ENCODE results near the gene SH3BP5.

SH3BP5 gene

DNA sequence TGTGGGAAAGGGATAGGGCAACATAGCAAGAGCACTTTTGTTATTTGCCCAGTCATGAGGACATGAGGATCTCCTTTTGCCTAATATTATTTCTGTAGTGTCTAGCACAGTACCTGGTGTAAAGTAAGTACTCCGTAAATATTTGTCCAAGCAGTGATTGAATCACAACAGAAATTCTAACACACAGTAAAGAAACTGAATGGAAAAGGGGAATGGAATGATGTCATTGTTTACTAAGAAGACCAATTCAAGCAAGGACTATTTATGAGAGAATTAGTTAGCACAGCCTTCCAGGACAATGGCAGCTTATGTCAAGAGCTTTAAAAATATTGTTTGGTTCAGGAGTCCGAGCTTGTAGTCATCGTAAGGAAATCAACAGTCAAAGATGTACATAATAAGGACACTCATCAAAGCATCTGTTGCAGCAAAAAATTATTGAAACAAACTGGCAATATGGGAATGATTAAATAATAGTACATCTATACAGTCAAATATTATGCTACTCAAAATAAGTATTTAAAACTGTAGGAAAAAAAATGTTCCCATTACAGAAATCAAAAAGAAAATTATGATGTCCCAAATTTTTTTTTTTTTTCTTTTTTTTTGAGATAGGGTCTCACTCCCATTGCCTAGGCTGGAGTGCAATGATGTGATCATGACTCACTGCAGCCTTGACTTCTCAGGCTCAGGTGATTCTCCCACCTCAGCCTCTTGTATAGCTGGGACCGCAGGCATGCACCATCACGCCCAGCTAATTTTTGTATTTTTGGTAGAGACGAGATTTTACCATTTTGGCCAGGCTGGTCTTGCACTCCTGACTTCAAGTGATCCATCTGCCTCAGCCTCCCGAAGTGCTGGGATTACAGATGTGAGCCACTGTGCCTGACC is 108.5 kb downstream of the SH3BP5 start:
- Histone ChIP-seq H3K4me1 (ENCODE audit: insufficient read depth, low read length) (peaks cover 2% of the 10 kb centered on the region), H3K36me3 (ENCODE audit: insufficient read depth, low read length) (peaks cover 52% of the 10 kb centered on the region), H3K27me3 (ENCODE audit: control insufficient read depth in 1 of 2, insufficient read depth in 2 of 2, low read length in 2 of 2) (no peaks in the 10 kb centered on the region), H3K27ac (ENCODE audit: low read depth, low read length) (no peak overlapping the region), H3K9me3 (ENCODE audit: low read length) (no peaks in the 10 kb centered on the region), H3K4me3 (ENCODE audit: low read depth in 1 of 2, low read length in 2 of 2) (no peak overlapping the region), H3K9ac (ENCODE audit: low read length) (no peak overlapping the region)

DNA sequence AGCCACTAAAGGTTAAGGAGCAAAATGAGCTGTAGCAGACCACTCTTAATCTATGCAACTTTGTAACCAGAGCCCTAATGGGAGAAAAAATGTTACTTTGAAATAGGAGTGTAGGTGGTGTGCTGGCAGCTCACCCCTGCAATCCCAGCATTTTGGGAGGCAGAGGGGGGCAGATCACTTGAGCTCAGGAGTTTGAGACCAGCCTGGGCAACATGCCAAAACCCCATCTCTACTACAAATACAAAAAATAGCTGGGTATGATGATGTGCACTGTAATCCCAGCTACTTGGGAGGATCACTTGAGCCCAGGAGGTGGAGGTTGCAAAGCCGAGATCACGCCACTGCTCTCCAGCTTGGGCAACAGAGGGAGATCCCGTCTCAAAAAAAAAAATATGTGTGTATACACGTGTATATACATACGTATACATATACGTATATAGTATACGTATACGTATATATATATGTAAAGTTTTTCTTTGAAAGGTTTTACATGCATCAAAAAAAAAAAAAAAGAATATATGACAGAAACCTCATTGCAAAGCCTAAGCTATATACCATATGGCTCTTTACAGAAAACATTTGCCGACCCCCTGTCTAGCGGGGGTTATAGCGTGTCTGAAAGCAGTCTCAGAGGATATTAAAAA is 110.7 kb downstream of the SH3BP5 start:
- Histone ChIP-seq H3K9me3 (ENCODE audit: low read length) (no peaks in the 10 kb centered on the region), H3K9ac (ENCODE audit: low read length) (no peak overlapping the region), H3K27ac (ENCODE audit: low read depth, low read length) (no peak overlapping the region), H3K36me3 (ENCODE audit: insufficient read depth, low read length) (peaks cover 60% of the 10 kb centered on the region), H3K4me3 (ENCODE audit: low read depth in 1 of 2, low read length in 2 of 2) (no peak overlapping the region), H3K27me3 (ENCODE audit: control insufficient read depth in 1 of 2, insufficient read depth in 2 of 2, low read length in 2 of 2) (no peaks in the 10 kb centered on the region), H3K4me1 (ENCODE audit: insufficient read depth, low read length) (peaks cover 9% of the 10 kb centered on the region)

DNA sequence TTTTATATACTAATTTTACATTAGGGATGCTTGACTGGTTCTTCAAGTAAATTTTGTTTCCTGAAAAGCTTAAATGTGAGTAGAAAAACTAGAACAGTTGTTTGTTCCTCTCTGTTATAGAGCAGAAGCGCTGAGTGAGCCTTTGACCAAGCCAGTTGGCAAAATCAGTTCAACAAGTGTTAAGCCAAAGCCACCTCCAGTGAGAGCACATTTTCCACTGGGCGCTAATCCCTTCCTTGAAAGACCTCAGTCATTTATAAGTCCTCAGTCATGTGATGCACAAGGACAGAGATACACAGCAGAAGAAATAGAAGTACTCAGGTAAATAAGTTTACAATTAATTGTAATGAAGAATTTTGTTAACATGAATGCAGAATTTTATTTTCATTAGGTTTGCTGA is 111.7 kb downstream of the SH3BP5 start:
- H3K27ac ChIP-seq (ENCODE audit: low read depth, low read length) = no peak overlapping the region
- no peaks in the 10 kb centered on the region for H3K27me3 ChIP-seq (ENCODE audit: control insufficient read depth in 1 of 2, insufficient read depth in 2 of 2, low read length in 2 of 2)
- H3K4me3 ChIP-seq (ENCODE audit: low read depth in 1 of 2, low read length in 2 of 2) = no peak overlapping the region
- H3K9me3 ChIP-seq (ENCODE audit: low read length) = no peaks in the 10 kb centered on the region
- no peak overlapping the region for H3K9ac ChIP-seq (ENCODE audit: low read length)
- peaks cover 60% of the 10 kb centered on the region for H3K36me3 ChIP-seq (ENCODE audit: insufficient read depth, low read length)
- peaks cover 9% of the 10 kb centered on the region for H3K4me1 ChIP-seq (ENCODE audit: insufficient read depth, low read length)

DNA sequence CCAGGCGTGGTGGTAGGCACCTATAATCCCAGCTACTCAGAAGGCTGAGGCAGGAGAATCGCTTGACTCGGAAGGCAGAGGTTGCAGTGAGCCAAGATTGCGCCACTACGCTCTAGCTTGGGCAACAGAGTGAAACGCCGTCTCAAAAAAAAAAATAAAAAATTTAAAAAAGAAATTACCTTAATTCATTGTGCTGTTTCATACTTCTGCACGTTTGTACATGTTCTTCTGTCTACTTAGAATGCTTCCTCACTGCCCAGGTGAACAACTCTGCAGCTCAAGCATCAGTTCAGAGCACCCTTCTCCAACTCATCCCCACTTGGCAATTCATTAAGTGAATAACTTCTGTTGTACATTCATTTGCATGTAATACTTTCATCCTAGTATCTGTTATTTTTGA is 112.3 kb downstream of the SH3BP5 start:
- Histone ChIP-seq H3K9me3 (ENCODE audit: low read length) (no peaks in the 10 kb centered on the region), H3K4me3 (ENCODE audit: low read depth in 1 of 2, low read length in 2 of 2) (no peak overlapping the region), H3K36me3 (ENCODE audit: insufficient read depth, low read length) (peaks cover 65% of the 10 kb centered on the region), H3K4me1 (ENCODE audit: insufficient read depth, low read length) (peaks cover 9% of the 10 kb centered on the region), H3K27me3 (ENCODE audit: control insufficient read depth in 1 of 2, insufficient read depth in 2 of 2, low read length in 2 of 2) (no peaks in the 10 kb centered on the region), H3K27ac (ENCODE audit: low read depth, low read length) (no peak overlapping the region), H3K9ac (ENCODE audit: low read length) (no peak overlapping the region)

DNA sequence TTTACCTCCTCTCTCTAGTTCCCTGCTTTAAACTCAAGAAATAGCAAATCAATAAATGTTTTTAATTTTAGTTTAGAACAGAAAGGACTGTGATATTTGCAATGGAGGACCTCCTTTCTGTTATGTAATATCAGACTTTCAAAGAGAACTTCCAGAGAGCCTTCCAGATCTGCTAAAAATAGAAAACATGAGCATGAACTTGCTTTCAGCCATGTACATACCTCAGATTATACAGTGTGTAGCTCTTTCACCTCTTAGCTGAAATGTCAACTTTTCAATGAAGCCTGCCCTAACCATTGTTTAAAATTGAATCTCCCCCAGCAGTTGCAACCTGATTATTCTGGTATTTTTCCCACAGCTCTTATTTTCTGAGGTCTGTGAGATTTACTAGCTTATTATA is 113.7 kb downstream of the SH3BP5 start:
- no peak overlapping the region for H3K9ac ChIP-seq (ENCODE audit: low read length)
- no peak overlapping the region for H3K4me3 ChIP-seq (ENCODE audit: low read depth in 1 of 2, low read length in 2 of 2)
- no peak overlapping the region for H3K27ac ChIP-seq (ENCODE audit: low read depth, low read length)
- H3K9me3 ChIP-seq (ENCODE audit: low read length) = no peaks in the 10 kb centered on the region
- peaks cover 72% of the 10 kb centered on the region for H3K36me3 ChIP-seq (ENCODE audit: insufficient read depth, low read length)
- H3K27me3 ChIP-seq (ENCODE audit: control insufficient read depth in 1 of 2, insufficient read depth in 2 of 2, low read length in 2 of 2) = no peaks in the 10 kb centered on the region
- peaks cover 9% of the 10 kb centered on the region for H3K4me1 ChIP-seq (ENCODE audit: insufficient read depth, low read length)

DNA sequence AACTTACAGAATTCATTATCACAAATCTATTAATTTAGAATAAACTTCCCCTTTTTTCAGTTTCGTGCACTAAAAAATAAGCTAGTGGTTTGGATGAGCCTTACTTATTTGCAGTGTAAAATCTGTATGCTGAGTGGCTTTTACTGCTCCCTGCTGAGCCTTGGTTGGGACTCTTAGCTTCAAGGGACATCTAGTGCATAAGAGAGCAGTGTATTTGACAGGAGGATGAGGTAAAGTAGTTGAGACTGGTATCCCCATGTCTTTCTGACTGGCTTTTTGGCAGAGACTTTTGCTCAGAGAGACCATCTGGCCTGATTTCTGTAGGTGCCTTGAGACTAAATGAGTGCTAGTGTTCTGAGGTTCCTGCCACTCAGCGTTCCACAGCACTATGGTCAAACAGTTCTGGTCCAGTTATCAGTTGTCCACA is 114.5 kb downstream of the SH3BP5 start:
- H3K27me3 ChIP-seq (ENCODE audit: control insufficient read depth in 1 of 2, insufficient read depth in 2 of 2, low read length in 2 of 2) = no peaks in the 10 kb centered on the region
- peaks cover 68% of the 10 kb centered on the region for H3K36me3 ChIP-seq (ENCODE audit: insufficient read depth, low read length)
- peaks cover 9% of the 10 kb centered on the region for H3K4me1 ChIP-seq (ENCODE audit: insufficient read depth, low read length)
- no peak overlapping the region for H3K9ac ChIP-seq (ENCODE audit: low read length)
- no peaks in the 10 kb centered on the region for H3K9me3 ChIP-seq (ENCODE audit: low read length)
- H3K4me3 ChIP-seq (ENCODE audit: low read depth in 1 of 2, low read length in 2 of 2) = no peak overlapping the region
- H3K27ac ChIP-seq (ENCODE audit: low read depth, low read length) = no peak overlapping the region

DNA sequence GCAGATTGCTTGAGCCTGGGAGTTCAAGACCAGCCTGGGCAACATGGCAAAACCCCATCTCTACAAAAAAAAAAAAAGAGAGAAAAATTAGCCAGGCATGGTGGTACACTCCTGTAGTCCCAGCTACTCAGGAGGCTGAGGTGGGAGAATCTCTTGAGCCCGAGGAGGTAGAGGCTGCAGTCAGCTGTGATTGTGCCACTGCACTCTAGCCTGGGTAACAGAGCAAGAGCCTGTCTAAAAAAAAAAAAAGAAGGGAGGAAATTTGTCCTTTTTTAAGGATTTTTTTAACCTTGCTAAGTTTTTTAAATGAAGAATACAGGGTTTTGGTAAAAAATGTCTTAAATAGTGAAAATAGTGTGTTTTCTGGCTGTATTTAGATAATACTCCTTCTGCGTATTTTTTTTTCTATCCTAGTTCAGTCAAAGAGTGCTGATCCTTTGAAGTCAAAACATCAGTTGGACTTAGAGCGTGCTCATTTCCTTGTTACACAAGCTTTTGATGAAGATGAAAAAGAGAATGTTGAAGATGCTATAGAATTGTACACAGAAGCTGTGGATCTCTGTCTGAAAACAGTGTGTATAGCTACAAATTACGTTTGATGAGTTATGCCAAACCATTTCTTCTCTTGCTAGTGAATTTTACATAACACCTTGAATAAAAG is 115.2 kb downstream of the SH3BP5 start:
- Histone ChIP-seq H3K36me3 (ENCODE audit: insufficient read depth, low read length) (peaks cover 68% of the 10 kb centered on the region), H3K4me3 (ENCODE audit: low read depth in 1 of 2, low read length in 2 of 2) (no peak overlapping the region), H3K4me1 (ENCODE audit: insufficient read depth, low read length) (peaks cover 9% of the 10 kb centered on the region), H3K27ac (ENCODE audit: low read depth, low read length) (no peak overlapping the region), H3K27me3 (ENCODE audit: control insufficient read depth in 1 of 2, insufficient read depth in 2 of 2, low read length in 2 of 2) (no peaks in the 10 kb centered on the region), H3K9me3 (ENCODE audit: low read length) (no peaks in the 10 kb centered on the region), H3K9ac (ENCODE audit: low read length) (no peak overlapping the region)

DNA sequence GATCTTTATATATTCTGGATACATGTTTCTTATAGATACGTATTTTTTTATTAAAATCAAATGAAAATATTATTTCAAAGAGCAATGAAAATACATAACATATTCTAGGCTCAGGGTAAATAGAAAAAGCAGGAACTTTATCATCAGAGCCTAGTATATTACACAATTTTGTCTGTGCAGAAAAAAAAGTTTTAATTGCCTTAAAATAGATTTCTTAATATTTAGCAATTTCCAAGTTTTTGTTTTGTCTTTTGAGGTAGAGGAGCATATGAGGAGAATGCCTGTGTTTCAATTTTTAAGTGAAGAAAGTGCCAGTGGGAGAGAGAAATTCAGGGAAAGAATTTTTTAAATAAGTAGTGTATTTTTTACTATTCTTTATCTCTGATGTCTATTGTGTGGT is 115.9 kb downstream of the SH3BP5 start:
- Histone ChIP-seq H3K9ac (ENCODE audit: low read length) (no peak overlapping the region), H3K36me3 (ENCODE audit: insufficient read depth, low read length) (peaks cover 64% of the 10 kb centered on the region), H3K9me3 (ENCODE audit: low read length) (no peaks in the 10 kb centered on the region)

DNA sequence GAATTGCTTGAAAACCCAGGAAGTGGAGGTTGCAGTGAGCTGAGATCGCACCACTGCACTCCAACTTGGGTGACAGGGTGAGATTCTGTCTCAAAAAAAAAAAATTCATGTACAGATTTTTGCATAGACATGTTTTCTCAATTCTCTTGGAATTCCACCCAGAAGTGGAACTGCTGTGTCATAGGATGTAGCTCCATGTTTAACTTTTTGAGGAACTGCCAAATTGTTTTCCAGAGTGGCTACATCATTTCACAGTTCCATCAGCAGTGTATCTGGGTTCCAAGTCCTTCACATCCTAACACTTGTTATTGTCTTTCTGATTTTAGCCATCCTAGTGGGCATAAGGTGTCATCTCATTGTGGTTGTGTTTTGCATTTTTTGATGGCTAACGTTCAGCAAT is 116.4 kb downstream of the SH3BP5 start:
- no peak overlapping the region for H3K27ac ChIP-seq (ENCODE audit: low read depth, low read length)
- H3K36me3 ChIP-seq (ENCODE audit: insufficient read depth, low read length) = peaks cover 65% of the 10 kb centered on the region

More for the DNA sequence above, 115.9 kb downstream of the SH3BP5 start:
- Histone ChIP-seq H3K4me3 (ENCODE audit: low read depth in 1 of 2, low read length in 2 of 2) (no peak overlapping the region), H3K27me3 (ENCODE audit: control insufficient read depth in 1 of 2, insufficient read depth in 2 of 2, low read length in 2 of 2) (no peaks in the 10 kb centered on the region), H3K27ac (ENCODE audit: low read depth, low read length) (no peak overlapping the region), H3K4me1 (ENCODE audit: insufficient read depth, low read length) (peaks cover 9% of the 10 kb centered on the region)

DNA sequence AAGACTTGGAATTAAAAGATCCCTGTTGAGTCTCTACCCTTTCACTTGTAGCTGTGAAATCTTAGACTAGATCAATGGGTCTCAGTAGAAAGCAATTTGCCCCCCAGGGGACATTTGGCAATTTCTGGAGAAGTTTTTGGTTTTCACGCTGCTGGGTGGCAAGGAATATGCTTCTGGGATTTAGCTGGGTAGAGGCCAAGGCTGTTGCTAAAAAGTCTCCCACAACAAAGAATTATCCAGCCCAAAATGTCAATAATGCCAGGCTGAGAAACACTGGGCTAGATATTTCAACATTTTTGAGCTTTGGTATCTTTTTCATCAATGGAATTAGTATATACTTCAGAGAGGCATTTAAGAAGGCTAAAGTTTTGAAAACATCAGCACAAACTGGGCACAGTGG is 117.6 kb downstream of the SH3BP5 start:
- Histone ChIP-seq H3K4me3 (ENCODE audit: low read depth in 1 of 2, low read length in 2 of 2) (no peak overlapping the region), H3K27ac (ENCODE audit: low read depth, low read length) (no peak overlapping the region), H3K9me3 (ENCODE audit: low read length) (no peaks in the 10 kb centered on the region), H3K27me3 (ENCODE audit: control insufficient read depth in 1 of 2, insufficient read depth in 2 of 2, low read length in 2 of 2) (no peaks in the 10 kb centered on the region), H3K9ac (ENCODE audit: low read length) (no peak overlapping the region), H3K36me3 (ENCODE audit: insufficient read depth, low read length) (peaks cover 63% of the 10 kb centered on the region), H3K4me1 (ENCODE audit: insufficient read depth, low read length) (peaks cover 9% of the 10 kb centered on the region)

More for the DNA sequence above, 116.4 kb downstream of the SH3BP5 start:
- Histone ChIP-seq H3K4me1 (ENCODE audit: insufficient read depth, low read length) (peaks cover 9% of the 10 kb centered on the region), H3K9me3 (ENCODE audit: low read length) (no peaks in the 10 kb centered on the region), H3K9ac (ENCODE audit: low read length) (no peak overlapping the region), H3K4me3 (ENCODE audit: low read depth in 1 of 2, low read length in 2 of 2) (no peak overlapping the region), H3K27me3 (ENCODE audit: control insufficient read depth in 1 of 2, insufficient read depth in 2 of 2, low read length in 2 of 2) (no peaks in the 10 kb centered on the region)

DNA sequence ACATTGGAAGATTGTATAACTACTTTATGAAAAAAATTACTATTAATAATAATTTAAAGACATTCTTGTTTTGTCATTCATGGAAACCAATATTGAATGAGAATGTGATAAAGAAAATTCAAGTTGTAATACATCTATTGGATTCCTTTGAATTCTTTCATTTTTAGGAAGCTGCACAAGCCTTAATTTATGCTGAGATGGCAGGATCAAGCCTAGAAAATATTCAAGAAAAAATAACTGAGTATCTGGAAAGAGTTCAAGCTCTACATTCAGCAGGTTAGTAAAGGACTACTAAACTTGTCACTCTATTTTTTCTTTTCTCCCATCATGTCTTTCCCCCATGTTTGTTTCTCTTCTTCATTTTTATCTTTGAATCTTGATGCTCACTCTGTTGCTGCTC is 120.4 kb downstream of the SH3BP5 start:
- H3K27me3 ChIP-seq (ENCODE audit: control insufficient read depth in 1 of 2, insufficient read depth in 2 of 2, low read length in 2 of 2) = no peaks in the 10 kb centered on the region
- H3K4me1 ChIP-seq (ENCODE audit: insufficient read depth, low read length) = peaks cover 11% of the 10 kb centered on the region
- H3K4me3 ChIP-seq (ENCODE audit: low read depth in 1 of 2, low read length in 2 of 2) = no peak overlapping the region
- H3K9me3 ChIP-seq (ENCODE audit: low read length) = no peaks in the 10 kb centered on the region
- H3K36me3 ChIP-seq (ENCODE audit: insufficient read depth, low read length) = peaks cover 42% of the 10 kb centered on the region
- H3K9ac ChIP-seq (ENCODE audit: low read length) = no peak overlapping the region
- H3K27ac ChIP-seq (ENCODE audit: low read depth, low read length) = no peak overlapping the region
